K562 (cell line): ENCODE results near the gene RUVBL1. TPM values are rescaled to one million over a fixed set of nuclear protein-coding genes. Genes with fewer than 3 reads are reported as not detected.
A peak's percentile ranks its signal among the peaks of the same experiment; 100 is the strongest.

Experiments used
- BACH1 ChIP-seq: fragments of 200-800 bp; sonication (Bioruptor generic); IDR thresholded peaks from 2 replicates; pipeline ENCODE4 v1.6.1; 2016; ENCODE audit warnings: missing genetic modification characterization, missing compliant biosample characterization
- ELF2 ChIP-seq: fragments of 250-450 bp; sonication (Bioruptor Pico); IDR thresholded peaks from 2 replicates; pipeline ENCODE4 v1.5.0; 2021; ENCODE audit warnings: mild to moderate bottlenecking
- EP400 ChIP-seq: fragments of 450-650 bp; IDR thresholded peaks from 2 replicates; pipeline ENCODE4 v1.6.1; 2017; ENCODE audit warnings: antibody characterized with exemption, mild to moderate bottlenecking, moderate library complexity
- ETS1 ChIP-seq: conservative IDR thresholded peaks from 2 replicates; pipeline ENCODE4 v1.6.1; 2011; ENCODE audit warnings: low read depth, mild to moderate bottlenecking, low read length; ENCODE audit not compliant: control insufficient read depth
- FOXA3 ChIP-seq, 2 experiments: fragments of 450-650 bp in 1 of 2; sonication (generic) in 1 of 2; formaldehyde crosslinking; IDR thresholded peaks in 1 of 2; conservative IDR thresholded peaks in 1 of 2; 2 replicates each; pipeline versions ENCODE4 v1.4.0 to v1.8.0; 2020 to 2022; ENCODE audit warnings: mild to moderate bottlenecking in 2 of 2, missing genetic modification reagents in 1 of 2
- IRF2 ChIP-seq: sonication (generic); formaldehyde crosslinking; IDR thresholded peaks from 2 replicates; pipeline ENCODE4 v1.8.1; 2022; ENCODE audit warnings: mild to moderate bottlenecking, missing genetic modification reagents
- MEF2D ChIP-seq: conservative IDR thresholded peaks from 2 replicates; pipeline ENCODE4 v1.6.1; 2016; ENCODE audit warnings: low read depth, missing genetic modification characterization, missing compliant biosample characterization
- MTA2 ChIP-seq: fragments of 450-650 bp; IDR thresholded peaks from 2 replicates; pipeline ENCODE4 v1.6.1; 2016; ENCODE audit warnings: low read depth
- OTX1 ChIP-seq: fragments of 450-650 bp; formaldehyde crosslinking; IDR thresholded peaks from 2 replicates; pipeline ENCODE4 v1.4.0; 2022; ENCODE audit warnings: mild to moderate bottlenecking
- PHB2 ChIP-seq: fragments of 450-650 bp; IDR thresholded peaks from 2 replicates; pipeline ENCODE4 v1.6.1; 2017; ENCODE audit warnings: low read depth
- RAD21 ChIP-seq, 2 experiments: fragments of 250-450 bp in 1 of 2; fragments of 450-650 bp in 1 of 2; sonication (Bioruptor Pico) in 1 of 2; formaldehyde crosslinking in 1 of 2; IDR thresholded peaks in 1 of 2; conservative IDR thresholded peaks in 1 of 2; 2 replicates each; pipeline versions ENCODE4 v1.4.0 to v1.8.0; 2020 to 2022; ENCODE audit warnings: mild to moderate bottlenecking in 2 of 2, moderate library complexity in 1 of 2
- RB1 ChIP-seq: fragments of 450-650 bp; IDR thresholded peaks from 2 replicates; pipeline ENCODE4 v1.6.1; 2017; ENCODE audit warnings: low read depth, mild to moderate bottlenecking
- SMC3 ChIP-seq: conservative IDR thresholded peaks from 2 replicates; pipeline ENCODE4 v1.6.1; 2011; ENCODE audit warnings: low read depth, low read length, improper control_type of control experiment; ENCODE audit not compliant: insufficient read depth
- TRIM25 ChIP-seq: fragments of 450-650 bp; IDR thresholded peaks from 2 replicates; pipeline ENCODE4 v1.7.0; 2016; ENCODE audit warnings: borderline replicate concordance
- TRIM28 ChIP-seq: fragments of 450-650 bp; IDR thresholded peaks from 2 replicates; pipeline ENCODE4 v1.6.1; 2017
- VEZF1 ChIP-seq: fragments of 200-800 bp; sonication (Bioruptor generic); IDR thresholded peaks from 2 replicates; pipeline ENCODE4 v1.6.1; 2017; ENCODE audit warnings: missing genetic modification characterization, missing compliant biosample characterization
- ZNF12 ChIP-seq: sonication (generic); formaldehyde crosslinking; IDR thresholded peaks from 2 replicates; pipeline ENCODE4 v1.4.0; 2020; ENCODE audit warnings: mild to moderate bottlenecking, missing genetic modification reagents
- ZNF316 ChIP-seq: fragments of 450-650 bp; IDR thresholded peaks from 2 replicates; pipeline ENCODE4 v1.6.1; 2016
- ZNF436 ChIP-seq: fragments of 250-450, 450-650 bp; sonication (Bioruptor Pico); formaldehyde crosslinking; IDR thresholded peaks from 2 replicates; pipeline ENCODE4 v1.7.0; 2020; ENCODE audit warnings: mild to moderate bottlenecking
- ZNF583 ChIP-seq: fragments of 250-450 bp; sonication (Bioruptor Pico); IDR thresholded peaks from 2 replicates; pipeline ENCODE4 v1.4.0; 2020
- ZNF644 ChIP-seq: fragments of 200-800 bp; sonication (Bioruptor generic); IDR thresholded peaks from 2 replicates; pipeline ENCODE4 v1.6.1; 2016; ENCODE audit warnings: low read depth, missing genetic modification characterization, missing compliant biosample characterization
- polyA plus RNA-seq, 8 experiments: library from polyadenylated mRNA; depleted of rRNA in 4 of 8; stranded (reverse) in 5 of 8; unstranded in 3 of 8; fragments of >200 nt; fragmentation: Nextera tagmentation in 2 of 8; fragmentation: Illumina TruSeq in 1 of 8; extraction: Ambion mirVana in 2 of 8; extraction: Trizol in 1 of 8; gene quantifications; 2 replicates each; pipeline versions ENCODE4 v1.2.1 to v1.2.3, GENCODE V29; 2011 to 2014; ENCODE audit warnings: inconsistent platforms in 1 of 8, missing spikeins in 1 of 8
- total RNA-seq, 7 experiments: library from RNA; depleted of rRNA in 6 of 7; stranded (reverse); fragments of >200 nt in 6 of 7; fragmentation: Illumina TruSeq in 2 of 7; extraction: Trizol in 2 of 7; gene quantifications; 2 replicates each; pipeline versions ENCODE4 v1.2.1 to v1.2.3, GENCODE V29; 2011 to 2021; ENCODE audit warnings: low replicate concordance in 1 of 7
- TF ChIP-seq, protein P1 (sequence below): fragments of 250-450 bp; sonication (Bioruptor Pico); IDR thresholded peaks from 2 replicates; pipeline ENCODE4 v1.5.0; 2021; ENCODE audit warnings: mild to moderate bottlenecking, borderline replicate concordance

RUVBL1 gene
- total and polyA plus RNA-seq, 9 of the 15 experiments (the other 6 are each of a cell fraction or from before 2014, with no cell fraction given) = 20.7 to 147 (median 113) TPM

GRCh38 chr3:128051837-128052594 is 71.6 kb downstream of the RUVBL1 start, which contains the start of gene SEC61A1 (continued):
- TF ChIP-seq SMC3 (no peak), ZNF644 (tag) (no peak; the same call in 1 of the 2 replicates), EP400 (peak; percentile 82; the same call in 1 of the 2 replicates), IRF2 (CRISPR knock-in tag) (no peak), MEF2D (tag) (no peak), MTA2 (no peak), BACH1 (tag) (no peak), FOXA3 (CRISPR knock-in tag; conservative IDR thresholded peaks at IDR 0.05 in 1 of 2, IDR thresholded peaks at IDR 0.05 in 1 of 2) (no peak), RB1 (peak; percentile 45), RAD21 (CRISPR knock-in tag; conservative IDR thresholded peaks at IDR 0.05 in 1 of 2, IDR thresholded peaks at IDR 0.05 in 1 of 2) (no peak), ELF2 (CRISPR knock-in tag) (no peak), ZNF12 (no peak), TRIM28 (no peak), PHB2 (no peak), OTX1 (CRISPR knock-in tag) (no peak), ZNF583 (CRISPR knock-in tag) (no peak), ZNF436 (CRISPR knock-in tag) (no peak), ZNF316 (no peak), TRIM25 (no peak), ETS1 (peak; percentile 79), VEZF1 (CRISPR knock-in tag) (peak; percentile 55; the same call in 1 of the 2 replicates)
- TF ChIP-seq, protein P1, sequence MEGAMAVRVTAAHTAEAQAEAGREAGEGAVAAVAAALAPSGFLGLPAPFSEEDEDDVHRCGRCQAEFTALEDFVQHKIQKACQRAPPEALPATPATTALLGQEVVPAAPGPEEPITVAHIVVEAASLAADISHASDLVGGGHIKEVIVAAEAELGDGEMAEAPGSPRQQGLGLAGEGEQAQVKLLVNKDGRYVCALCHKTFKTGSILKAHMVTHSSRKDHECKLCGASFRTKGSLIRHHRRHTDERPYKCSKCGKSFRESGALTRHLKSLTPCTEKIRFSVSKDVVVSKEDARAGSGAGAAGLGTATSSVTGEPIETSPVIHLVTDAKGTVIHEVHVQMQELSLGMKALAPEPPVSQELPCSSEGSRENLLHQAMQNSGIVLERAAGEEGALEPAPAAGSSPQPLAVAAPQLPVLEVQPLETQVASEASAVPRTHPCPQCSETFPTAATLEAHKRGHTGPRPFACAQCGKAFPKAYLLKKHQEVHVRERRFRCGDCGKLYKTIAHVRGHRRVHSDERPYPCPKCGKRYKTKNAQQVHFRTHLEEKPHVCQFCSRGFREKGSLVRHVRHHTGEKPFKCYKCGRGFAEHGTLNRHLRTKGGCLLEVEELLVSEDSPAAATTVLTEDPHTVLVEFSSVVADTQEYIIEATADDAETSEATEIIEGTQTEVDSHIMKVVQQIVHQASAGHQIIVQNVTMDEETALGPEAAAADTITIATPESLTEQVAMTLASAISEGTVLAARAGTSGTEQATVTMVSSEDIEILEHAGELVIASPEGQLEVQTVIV (CRISPR knock-in tag) = no peak
